Nephron (organoid): ENCODE results near the gene SMAP1.

Experiments
- H3K27ac Mint-ChIP-seq, 3 experiments: 2 replicates each; pipeline ENCODE4 v1.8.0; 2020; ENCODE audit warnings: mixed read lengths in 3 of 3, mild to moderate bottlenecking in 2 of 3, moderate library complexity in 1 of 3
- H3K27me3 Mint-ChIP-seq: 2 replicates; pipeline ENCODE4 v1.8.0; 2021; ENCODE audit warnings: low read depth, mild to moderate bottlenecking, moderate library complexity, mixed read lengths
- H3K36me3 Mint-ChIP-seq: 2 replicates; pipeline ENCODE4 v1.8.0; 2020; ENCODE audit warnings: low read depth, mixed read lengths
- H3K4me1 Mint-ChIP-seq: 2 replicates; pipeline ENCODE4 v1.8.0; 2020; ENCODE audit warnings: mixed read lengths
- H3K4me3 Mint-ChIP-seq, 3 experiments: 2 replicates each; pipeline ENCODE4 v1.8.0; 2020; ENCODE audit warnings: mild to moderate bottlenecking in 3 of 3, mixed read lengths in 3 of 3, moderate library complexity in 2 of 3
- H3K9me3 Mint-ChIP-seq: 2 replicates; pipeline ENCODE4 v1.8.0; 2020; ENCODE audit warnings: mixed read lengths
- TF ChIP-seq, protein P1 (sequence below), 3 experiments: fragments of 200-600 bp; sonication (generic); IDR thresholded peaks; one replicate each; pipeline ENCODE4 v1.5.0; 2021; ENCODE audit warnings: antibody characterized with exemption in 3 of 3; ENCODE audit not compliant: unreplicated experiment in 3 of 3

The SMAP1 gene

DNA sequence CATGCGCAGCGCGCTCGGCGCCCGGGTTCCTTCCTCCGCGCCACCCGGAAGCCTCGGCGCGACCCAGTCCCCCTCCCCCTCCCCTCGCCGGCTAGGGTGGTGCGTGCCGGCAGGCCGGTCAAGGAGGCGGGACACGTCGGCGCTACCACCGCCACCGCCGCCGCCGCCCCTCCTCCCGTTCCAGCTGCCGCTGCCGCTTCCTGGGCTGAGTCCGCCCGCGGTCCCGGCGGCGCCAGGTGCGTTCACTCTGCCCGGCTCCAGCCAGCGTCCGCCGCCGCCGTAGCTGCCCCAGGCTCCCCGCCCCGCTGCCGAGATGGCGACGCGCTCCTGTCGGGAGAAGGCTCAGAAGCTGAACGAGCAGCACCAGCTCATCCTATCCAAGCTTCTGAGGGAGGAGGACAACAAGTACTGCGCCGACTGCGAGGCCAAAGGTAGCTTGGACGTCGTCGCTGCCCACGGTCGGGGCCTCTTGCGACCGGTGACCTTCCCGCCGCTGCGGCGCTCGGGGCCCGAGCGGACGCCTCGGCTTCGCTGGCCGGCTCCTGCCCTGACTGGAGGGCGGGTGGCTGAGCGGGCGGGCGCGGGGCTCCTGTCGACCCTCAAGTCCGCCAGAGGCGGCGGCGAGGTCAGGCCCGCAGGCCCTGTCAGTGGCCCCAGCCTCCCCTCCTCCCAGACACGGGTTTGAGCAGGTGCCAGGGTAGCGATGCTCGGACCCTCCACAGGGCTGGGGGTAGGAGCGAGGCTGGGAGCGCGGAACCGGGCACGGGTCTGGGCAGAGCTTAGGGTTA is at the start of gene SMAP1:
SMAP1 (plus strand) TSS at position 173 of the 788 bp plus-strand sequence; CDS start at position 314, 141 bp downstream.
- Mint-ChIP-seq H3K4me1 (peaks cover 44% of the 10 kb centered on the region), H3K9me3 (no peaks in the 10 kb centered on the region), H3K27me3 (no peaks in the 10 kb centered on the region), H3K4me3 (peak within 1 kb of the TSS; percentile 88 to 94 (median 91)), H3K27ac (peak within 1 kb of the TSS; percentile 90 to 98 (median 97)), H3K36me3 (peaks cover 3% of the 10 kb centered on the region)
- TF ChIP-seq, protein P1, sequence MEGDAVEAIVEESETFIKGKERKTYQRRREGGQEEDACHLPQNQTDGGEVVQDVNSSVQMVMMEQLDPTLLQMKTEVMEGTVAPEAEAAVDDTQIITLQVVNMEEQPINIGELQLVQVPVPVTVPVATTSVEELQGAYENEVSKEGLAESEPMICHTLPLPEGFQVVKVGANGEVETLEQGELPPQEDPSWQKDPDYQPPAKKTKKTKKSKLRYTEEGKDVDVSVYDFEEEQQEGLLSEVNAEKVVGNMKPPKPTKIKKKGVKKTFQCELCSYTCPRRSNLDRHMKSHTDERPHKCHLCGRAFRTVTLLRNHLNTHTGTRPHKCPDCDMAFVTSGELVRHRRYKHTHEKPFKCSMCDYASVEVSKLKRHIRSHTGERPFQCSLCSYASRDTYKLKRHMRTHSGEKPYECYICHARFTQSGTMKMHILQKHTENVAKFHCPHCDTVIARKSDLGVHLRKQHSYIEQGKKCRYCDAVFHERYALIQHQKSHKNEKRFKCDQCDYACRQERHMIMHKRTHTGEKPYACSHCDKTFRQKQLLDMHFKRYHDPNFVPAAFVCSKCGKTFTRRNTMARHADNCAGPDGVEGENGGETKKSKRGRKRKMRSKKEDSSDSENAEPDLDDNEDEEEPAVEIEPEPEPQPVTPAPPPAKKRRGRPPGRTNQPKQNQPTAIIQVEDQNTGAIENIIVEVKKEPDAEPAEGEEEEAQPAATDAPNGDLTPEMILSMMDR (IDR thresholded peaks at IDR 0.05; ENCODE audit: unreplicated experiment in 3 of 3): no peak

DNA sequence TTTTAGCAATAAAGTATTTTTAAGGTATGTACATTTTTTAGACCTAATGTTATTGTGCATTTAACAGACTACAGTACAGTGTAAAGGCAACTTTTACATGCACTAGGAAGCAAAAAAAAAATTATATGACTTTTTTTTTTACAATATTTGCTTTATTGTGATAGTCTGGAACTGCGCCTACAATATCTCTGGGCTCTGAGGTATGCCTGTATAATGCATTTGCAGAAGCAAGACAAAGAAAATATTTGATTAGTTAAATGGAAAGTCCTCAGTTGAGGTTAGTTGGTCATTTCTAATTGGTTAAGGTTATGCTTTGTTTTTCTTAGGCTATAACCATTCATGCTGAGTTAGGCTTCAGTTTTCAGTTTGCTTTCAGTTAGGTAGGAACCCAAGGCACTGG is 46.9 kb upstream of the SMAP1 start:
- Mint-ChIP-seq H3K4me3 (no peak overlapping the region), H3K36me3 (no peaks in the 10 kb centered on the region), H3K27ac (no peak overlapping the region), H3K9me3 (no peaks in the 10 kb centered on the region), H3K4me1 (no peaks in the 10 kb centered on the region), H3K27me3 (no peaks in the 10 kb centered on the region)
- TF ChIP-seq, protein P1 (IDR thresholded peaks at IDR 0.05; ENCODE audit: unreplicated experiment in 3 of 3): no peak

DNA sequence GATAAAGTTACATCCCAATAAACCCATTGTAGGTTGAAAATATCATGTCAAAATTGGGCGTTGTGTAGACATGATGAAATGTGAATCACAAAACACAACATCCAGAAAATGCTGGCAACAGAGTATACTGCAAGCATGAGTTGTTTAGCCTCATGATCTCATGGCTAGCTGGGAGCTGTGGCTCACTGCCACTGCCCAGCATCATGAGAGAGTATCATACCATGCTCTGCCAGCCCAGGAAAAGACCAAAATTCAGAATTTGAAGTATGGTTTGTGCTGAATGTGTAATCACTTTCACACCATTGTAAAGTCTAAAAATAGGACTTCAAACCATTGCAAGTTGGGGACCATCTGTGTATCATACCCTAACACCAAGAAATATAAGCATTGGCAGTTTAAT is 45.2 kb upstream of the SMAP1 start:
- Mint-ChIP-seq H3K4me1 (no peaks in the 10 kb centered on the region), H3K36me3 (no peaks in the 10 kb centered on the region), H3K4me3 (no peak overlapping the region), H3K27me3 (no peaks in the 10 kb centered on the region), H3K27ac (no peak overlapping the region), H3K9me3 (no peaks in the 10 kb centered on the region)
- TF ChIP-seq, protein P1 (IDR thresholded peaks at IDR 0.05; ENCODE audit: unreplicated experiment in 3 of 3): no peak

DNA sequence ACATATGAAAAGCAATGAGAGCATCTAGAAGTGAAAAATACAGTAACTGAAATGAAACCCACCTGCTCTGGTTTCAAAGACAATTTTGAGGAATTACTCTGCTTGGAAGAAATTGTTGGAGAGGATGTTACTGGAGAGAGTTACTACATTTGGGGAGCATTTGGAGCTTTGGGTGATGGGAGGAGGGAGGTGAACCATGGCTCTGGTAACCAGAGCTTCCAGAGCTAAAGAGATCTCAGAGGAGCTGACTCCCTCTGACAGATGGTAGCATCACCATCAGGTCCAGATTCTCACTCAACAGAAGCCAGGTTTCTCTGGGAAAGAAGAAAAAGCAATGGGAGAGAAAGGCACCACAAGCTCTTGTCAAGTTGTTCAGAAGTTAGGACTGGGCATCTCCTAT is 42.2 kb upstream of the SMAP1 start:
- no peaks in the 10 kb centered on the region for H3K36me3 Mint-ChIP-seq
- H3K9me3 Mint-ChIP-seq: no peaks in the 10 kb centered on the region
- H3K27ac Mint-ChIP-seq: no peak overlapping the region
- TF ChIP-seq, protein P1 (IDR thresholded peaks at IDR 0.05; ENCODE audit: unreplicated experiment in 3 of 3): no peak
- no peaks in the 10 kb centered on the region for H3K4me1 Mint-ChIP-seq
- H3K4me3 Mint-ChIP-seq: no peak overlapping the region
- no peaks in the 10 kb centered on the region for H3K27me3 Mint-ChIP-seq

DNA sequence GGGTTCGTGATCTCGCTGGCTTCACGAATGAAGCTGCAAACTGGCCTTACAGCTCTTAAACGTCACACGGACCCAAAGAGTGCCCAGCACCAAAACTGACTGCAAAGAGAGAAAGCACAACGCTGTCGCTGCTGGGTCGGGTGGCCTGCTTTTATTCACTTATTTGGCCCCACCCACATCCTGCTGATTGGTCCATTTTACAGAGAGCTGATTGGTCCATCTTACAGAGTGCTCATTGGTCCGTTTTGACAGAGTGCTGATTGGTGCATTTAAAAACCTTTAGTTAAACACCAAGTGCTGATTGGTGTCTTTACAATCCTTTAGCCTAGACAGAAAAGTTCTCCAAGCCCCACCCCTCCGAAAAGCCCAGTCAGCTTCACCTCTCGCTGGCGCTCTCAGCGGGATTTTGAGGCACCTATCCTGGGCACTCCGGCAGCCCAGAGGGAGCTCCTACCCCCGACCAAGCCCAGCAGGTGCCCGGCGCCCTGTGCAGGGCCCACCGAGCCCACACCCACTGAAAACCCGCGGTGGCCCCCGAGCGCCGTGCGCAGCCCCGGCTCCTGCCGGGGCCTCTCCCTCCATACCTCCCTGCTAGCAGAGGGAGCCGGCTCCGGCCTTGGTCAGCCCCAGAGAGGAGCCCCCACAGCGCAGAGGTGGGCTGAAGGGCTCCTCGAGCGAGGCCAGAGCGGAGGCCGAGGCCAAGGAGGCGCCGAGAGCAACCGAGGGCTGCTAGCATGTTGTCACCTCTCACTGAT is 40.0 kb upstream of the SMAP1 start:
- H3K27ac Mint-ChIP-seq: no peak overlapping the region
- no peaks in the 10 kb centered on the region for H3K4me1 Mint-ChIP-seq

More for the DNA sequence above, 40.0 kb upstream of the SMAP1 start:
- no peaks in the 10 kb centered on the region for H3K9me3 Mint-ChIP-seq
- no peaks in the 10 kb centered on the region for H3K36me3 Mint-ChIP-seq
- H3K4me3 Mint-ChIP-seq: no peak overlapping the region
- TF ChIP-seq, protein P1 (IDR thresholded peaks at IDR 0.05; ENCODE audit: unreplicated experiment in 3 of 3): no peak
- H3K27me3 Mint-ChIP-seq: no peaks in the 10 kb centered on the region
